Liver (tissue), 3 donors: ENCODE measurements around the gene THEMIS2.

ENCODE experiments used
- CTCF ChIP-seq: fragments of 150-350 bp; IDR thresholded peaks from 2 replicates; pipeline ENCODE4 v1.5.1; 2017; ENCODE audit warnings: improper control_type of control experiment, low read depth, low read length; ENCODE audit not compliant: missing input control
- EGR1 ChIP-seq, 2 donors: IDR thresholded peaks; 2 replicates each; pipeline ENCODE4 v1.6.1; 2016 to 2018; ENCODE audit warnings: antibody characterized with exemption in 2 of 2, low read depth in 2 of 2
- GABPA ChIP-seq, 2 donors: IDR thresholded peaks in 1 of 2; conservative IDR thresholded peaks in 1 of 2; 2 replicates each; pipeline ENCODE4 v1.6.1; 2016; ENCODE audit warnings: antibody characterized with exemption in 2 of 2, mild to moderate bottlenecking in 1 of 2, moderate library complexity in 1 of 2
- MAX ChIP-seq: IDR thresholded peaks from 2 replicates; pipeline ENCODE4 v1.6.1; 2016; ENCODE audit warnings: antibody characterized with exemption
- REST ChIP-seq: IDR thresholded peaks from 2 replicates; pipeline ENCODE4 v1.6.1; 2016; ENCODE audit warnings: antibody characterized with exemption, mild to moderate bottlenecking
- RXRA ChIP-seq, 2 donors: IDR thresholded peaks; 2 replicates each; pipeline ENCODE4 v1.6.1; 2017 to 2018; ENCODE audit warnings: antibody characterized with exemption in 2 of 2, mild to moderate bottlenecking in 1 of 2
- SP1 ChIP-seq: IDR thresholded peaks from 2 replicates; pipeline ENCODE4 v1.6.1; 2018; ENCODE audit warnings: antibody characterized with exemption, mild to moderate bottlenecking
- TAF1 ChIP-seq: conservative IDR thresholded peaks from 2 replicates; pipeline ENCODE4 v1.6.1; 2016; ENCODE audit warnings: antibody characterized with exemption, mild to moderate bottlenecking
- YY1 ChIP-seq: IDR thresholded peaks from 2 replicates; pipeline ENCODE4 v1.6.1; 2016; ENCODE audit warnings: antibody characterized with exemption, mild to moderate bottlenecking
- ZBTB33 ChIP-seq: IDR thresholded peaks from 2 replicates; pipeline ENCODE4 v1.6.1; 2016; ENCODE audit warnings: antibody characterized with exemption
- donor health status: healthy.
- donor health status: healthy.

- TF ChIP-seq CTCF: no peak
- no peak for TF ChIP-seq EGR1 (IDR thresholded peaks at IDR 0.05; ENCODE audit: low read depth in 2 of 2)
- no peak for TF ChIP-seq MAX
- no peak for TF ChIP-seq YY1
- no peak for TF ChIP-seq REST
- TF ChIP-seq TAF1: no peak
- no peak for TF ChIP-seq GABPA (IDR thresholded peaks at IDR 0.05 in 1 of 2, conservative IDR thresholded peaks at IDR 0.05 in 1 of 2)
- no peak for TF ChIP-seq ZBTB33
- TF ChIP-seq RXRA (IDR thresholded peaks at IDR 0.05): no peak
- no peak for TF ChIP-seq SP1
Measured at GRCh38 chr1:27833470-27833869, 38.9 kb upstream of the THEMIS2 start.
